Right forelimb (tissue), 1 donor: ENCODE results near the gene RSAD1.
"Not testable (repeated sequence)": the region's sequence is repeated elsewhere in the genome, so short reads cannot be mapped to it uniquely, and the experiment has no call there.

ENCODE experiments used
- DNase-seq: peaks from one replicate; pipeline ENCODE4 v3.0.0-alpha.2; 2018

Gene RSAD1

GRCh38 chr17:50473901-50474300 is 4.8 kb upstream of the RSAD1 start:
- no peak for DNase-seq

DNA sequence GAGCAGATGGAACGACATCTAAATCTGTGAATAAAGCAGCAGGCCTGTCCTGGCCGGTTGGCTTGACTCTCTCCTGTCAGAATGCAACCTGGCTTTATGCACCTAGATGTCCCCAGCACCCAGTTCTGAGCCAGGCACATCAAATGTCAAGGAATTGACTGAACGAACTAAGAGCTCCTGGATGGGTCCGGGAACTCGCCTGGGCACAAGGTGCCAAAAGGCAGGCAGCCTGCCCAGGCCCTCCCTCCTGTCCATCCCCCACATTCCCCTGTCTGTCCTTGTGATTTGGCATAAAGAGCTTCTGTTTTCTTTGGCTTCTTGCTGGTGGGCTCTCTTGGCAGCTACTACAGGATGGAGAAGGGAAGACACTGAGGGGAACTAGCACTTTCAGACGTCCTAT is 4.1 kb upstream of the RSAD1 start:
- no peak for DNase-seq

DNA sequence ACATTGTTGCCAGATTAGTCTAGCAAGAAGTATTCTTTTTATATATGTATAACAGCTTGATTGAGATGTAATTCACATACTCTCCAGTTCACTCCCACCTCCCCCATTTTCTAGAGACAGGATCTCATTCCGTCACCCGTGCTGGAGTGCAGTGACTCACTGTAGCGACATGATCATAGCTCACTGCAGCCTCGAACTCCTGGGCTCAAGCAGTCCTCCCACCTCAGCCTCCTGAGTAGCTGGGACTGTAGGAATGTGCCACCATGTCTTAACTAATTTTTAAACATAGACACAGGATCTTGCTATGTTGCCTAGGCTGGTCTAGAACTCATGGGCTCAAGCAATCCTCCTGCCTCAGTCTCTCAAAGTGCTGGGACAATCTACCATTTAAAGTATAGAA is 3.3 kb upstream of the RSAD1 start:
- no peak for DNase-seq

- DNase-seq, result not testable (repeated sequence)
Observed at GRCh38 chr17:50475775-50476544, 2.7 kb upstream of the RSAD1 start.

GRCh38 chr17:50476545-50477315 is 1.9 kb upstream of the RSAD1 start:
- DNase-seq, result no peak

DNA sequence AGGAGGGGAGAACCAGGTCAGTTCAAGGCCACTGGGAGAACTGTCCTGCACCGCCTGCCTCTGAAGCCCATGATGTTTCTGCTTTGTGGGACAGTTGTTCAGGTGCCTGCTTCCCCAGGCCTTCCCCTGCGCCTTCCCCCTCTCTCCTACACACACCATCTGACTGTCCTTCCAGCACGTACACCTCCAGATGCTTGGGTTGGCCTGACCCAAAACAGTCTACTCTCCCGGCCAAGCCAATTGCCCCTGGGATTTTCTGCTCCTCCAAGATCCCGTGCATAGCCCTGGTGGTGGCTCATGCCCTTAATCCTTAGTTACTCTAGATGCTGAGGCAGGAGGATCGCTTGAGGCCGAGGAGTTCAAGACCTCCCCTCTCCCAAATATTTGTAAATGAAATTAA is 684 bp upstream of the RSAD1 start:
- no peak for DNase-seq

- peak; percentile 86 for DNase-seq
Observed at GRCh38 chr17:50479522-50480141, 972 bp downstream of the RSAD1 start.

DNA sequence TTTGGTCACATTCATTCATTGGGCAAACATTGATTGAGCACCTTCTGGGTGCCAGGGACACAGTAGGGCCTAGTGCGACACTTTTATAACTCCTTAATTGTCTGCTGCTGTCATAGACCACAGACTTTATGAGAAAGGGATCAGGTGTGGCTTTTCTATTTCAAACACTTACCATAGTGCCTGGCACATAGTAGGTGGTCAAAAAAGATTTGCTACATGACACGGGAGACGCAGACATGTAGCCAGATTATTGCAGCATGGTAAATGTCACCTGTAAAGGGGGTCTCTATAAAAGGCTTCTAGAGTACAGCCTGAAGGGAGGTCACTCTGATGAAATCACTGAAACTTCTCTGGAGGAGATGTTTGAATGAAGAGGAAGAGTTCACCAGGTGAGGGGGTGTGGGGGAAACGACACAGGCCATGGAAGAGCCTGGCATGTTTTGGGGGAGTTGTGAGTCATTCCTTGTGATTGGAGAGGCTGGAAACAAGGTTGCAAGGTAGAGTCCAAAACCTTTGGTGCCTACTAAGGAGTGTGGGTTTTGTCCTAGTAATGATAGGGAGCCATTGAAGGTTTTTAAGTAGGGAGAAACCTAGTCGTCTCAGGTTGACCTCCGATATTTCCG is 1.6 kb downstream of the RSAD1 start:
- no peak for DNase-seq

DNA sequence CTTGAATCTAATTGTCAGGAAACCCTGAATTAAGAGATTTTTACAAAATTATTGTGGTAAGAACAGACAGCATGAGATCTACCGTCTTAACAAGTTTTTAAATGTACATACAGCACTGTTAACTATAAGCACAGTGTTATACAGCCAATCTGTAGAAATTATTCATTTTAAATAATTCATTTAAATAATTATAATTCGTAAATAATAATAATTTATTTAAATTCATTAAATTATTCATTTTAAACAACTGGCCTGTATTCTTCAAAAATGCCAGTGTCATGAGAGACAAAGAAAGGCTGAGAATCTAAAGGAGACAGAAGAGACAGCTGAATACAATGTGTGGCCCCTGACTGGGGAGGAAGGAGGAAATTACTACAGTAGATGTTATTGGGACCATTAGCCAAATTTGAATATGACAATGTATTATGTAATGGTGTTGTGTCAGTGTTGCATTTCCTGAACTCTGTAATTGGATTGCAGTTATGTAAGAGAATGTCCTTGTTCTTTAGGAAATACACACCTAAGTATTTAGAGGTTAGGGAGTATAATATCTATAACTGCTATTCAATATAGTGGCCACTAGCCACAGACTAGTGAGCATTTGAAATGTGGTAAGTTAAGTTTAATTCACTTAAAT is 2.3 kb downstream of the RSAD1 start:
- DNase-seq, result no peak

GRCh38 chr17:50481648-50482047 is 3.0 kb downstream of the RSAD1 start:
- no peak for DNase-seq

- no peak for DNase-seq
Observed at GRCh38 chr17:50482110-50482509, 3.5 kb downstream of the RSAD1 start.

DNA sequence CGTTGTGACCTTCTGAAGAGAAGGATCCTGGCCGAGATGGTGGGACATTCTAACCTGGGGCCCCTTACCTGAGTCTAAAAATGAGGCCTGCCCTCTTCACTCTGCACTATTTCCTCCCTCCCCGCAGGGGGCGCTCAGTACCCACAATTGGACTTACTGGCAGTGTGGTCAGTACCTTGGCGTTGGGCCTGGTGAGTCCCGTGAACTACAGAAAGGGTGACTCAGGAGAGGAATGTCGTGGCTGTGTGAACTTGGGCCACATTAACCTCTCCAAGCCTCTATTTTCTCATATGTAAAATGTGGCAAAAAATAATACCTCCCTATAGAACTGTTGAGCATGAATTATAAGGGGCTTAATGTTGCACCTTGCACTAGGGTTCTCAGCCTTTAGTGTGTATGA is 3.9 kb downstream of the RSAD1 start:
- peak; percentile 90 for DNase-seq

- no peak for DNase-seq
Observed at GRCh38 chr17:50483266-50483665, 4.6 kb downstream of the RSAD1 start.

GRCh38 chr17:50484386-50485155 is 5.9 kb downstream of the RSAD1 start:
- no peak for DNase-seq

DNA sequence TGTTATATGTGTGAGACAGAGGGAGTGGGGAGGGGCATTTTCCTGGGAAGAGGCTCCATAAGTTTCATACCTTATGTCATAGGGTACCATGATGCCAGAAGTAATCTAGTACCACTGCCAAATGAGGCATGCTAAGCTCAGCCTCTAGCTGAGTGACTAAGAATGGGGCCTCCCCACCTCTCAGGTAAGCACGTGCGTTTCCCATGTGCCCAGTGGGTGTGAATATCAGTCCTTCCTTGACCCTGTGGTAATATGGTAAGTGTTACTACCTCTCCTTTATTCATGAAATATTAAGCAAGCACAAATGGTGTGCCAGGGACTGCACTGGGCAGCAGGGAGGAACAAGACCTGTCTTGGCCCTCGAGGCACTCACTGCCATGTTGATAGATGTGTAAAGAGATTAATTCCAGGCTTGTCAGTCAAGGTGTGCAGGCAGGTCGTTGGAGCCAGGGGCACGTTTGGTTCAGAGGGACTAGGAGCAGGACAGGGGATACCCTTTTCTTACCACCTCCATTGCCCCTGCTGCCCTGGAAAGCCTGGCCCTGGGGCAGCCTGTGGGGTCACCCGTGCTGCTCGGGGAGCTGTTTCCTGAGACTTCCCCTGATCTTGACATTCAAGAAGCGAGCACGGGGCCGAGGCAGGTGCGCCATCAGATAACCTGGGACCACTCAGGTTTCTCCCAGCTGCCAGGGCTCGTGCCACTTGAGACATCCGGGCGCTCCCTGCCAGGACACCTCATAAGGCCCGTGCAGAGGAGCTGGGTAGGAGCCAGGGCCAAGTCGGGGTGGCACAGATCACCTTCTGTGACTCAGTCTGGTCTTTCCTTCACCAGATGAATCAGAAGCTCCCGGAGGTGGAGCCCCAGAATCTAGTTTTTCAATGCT is 8.8 kb downstream of the RSAD1 start:
- no peak for DNase-seq

GRCh38 chr17:50488880-50489279 is 10.2 kb downstream of the RSAD1 start:
- no peak for DNase-seq

GRCh38 chr17:50491505-50491904 is 12.8 kb downstream of the RSAD1 start:
- DNase-seq, result no peak

DNA sequence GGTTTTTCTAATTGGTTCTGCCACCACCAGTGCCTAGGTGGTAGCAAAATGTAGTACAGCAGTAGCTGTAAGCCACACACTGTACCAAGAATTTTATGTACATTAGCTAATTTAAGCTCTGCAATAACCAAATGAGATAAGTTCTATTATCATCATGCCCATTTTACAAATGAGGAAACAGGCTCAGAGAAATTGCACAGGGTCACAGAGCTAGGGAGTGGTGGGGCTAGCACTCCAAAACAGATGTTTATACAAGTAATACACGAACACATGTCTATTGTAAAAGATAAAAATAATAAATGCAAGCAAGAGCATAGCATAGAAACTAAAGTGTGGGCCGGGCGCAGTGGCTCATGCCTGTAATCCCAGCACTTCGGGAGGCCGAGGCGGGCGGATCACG is 13.6 kb downstream of the RSAD1 start:
- DNase-seq, result no peak

- no peak for DNase-seq
Observed at GRCh38 chr17:50493744-50494143, 15.1 kb downstream of the RSAD1 start.

- no peak for DNase-seq
Observed at GRCh38 chr17:50495217-50495823, 16.7 kb downstream of the RSAD1 start.

DNA sequence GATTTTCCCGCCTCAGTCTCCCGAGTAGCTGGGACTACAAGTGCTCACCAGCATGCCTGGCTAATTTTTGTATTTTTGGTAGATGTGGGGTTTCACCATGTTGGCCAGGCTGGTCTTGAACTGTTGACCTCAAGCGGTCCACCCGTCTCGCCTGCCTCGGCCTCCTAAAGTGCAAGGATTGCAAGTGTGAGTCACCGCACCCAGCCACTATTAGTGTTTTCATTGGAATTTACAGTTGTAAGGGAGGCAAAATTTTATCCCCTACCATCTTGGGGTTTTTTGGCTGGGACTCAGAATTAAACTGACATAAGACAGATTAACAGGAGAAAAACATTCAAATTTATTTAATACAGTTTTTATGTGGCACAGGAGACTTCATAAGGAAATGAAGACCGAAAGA is 17.3 kb downstream of the RSAD1 start:
- DNase-seq, result no peak
